Cardiac muscle cell (in vitro differentiated cells and primary cell): ENCODE data around the gene KCTD16. TPM values are rescaled to one million over a fixed set of nuclear protein-coding genes. Genes with fewer than 3 reads are reported as not detected.

Experiments used
- DNase-seq, 2 donors: peaks; one replicate each; pipeline versions ENCODE4 v3.0.0 to v3.0.0-alpha.2; 2010 to 2017; ENCODE audit warnings: low read depth in 1 of 2, low spot score in 1 of 2
- H3K27ac ChIP-seq: fragments of 200-600 bp; sonication (generic); 2 replicates; pipeline ENCODE4 v1.5.1; 2016
- H3K27me3 ChIP-seq: fragments of 200-600 bp; sonication (generic); 2 replicates; pipeline ENCODE4 v1.6.0; 2016; ENCODE audit warnings: control low read depth
- H3K36me3 ChIP-seq: fragments of 200-600 bp; sonication (generic); 2 replicates; pipeline ENCODE4 v1.5.1; 2016; ENCODE audit warnings: control low read depth
- H3K4me1 ChIP-seq: fragments of 200-600 bp; sonication (generic); 2 replicates; pipeline ENCODE4 v1.8.1; 2017; ENCODE audit warnings: low read depth, mild to moderate bottlenecking, mixed run types
- H3K4me3 ChIP-seq: fragments of 200-600 bp; sonication (generic); 2 replicates; pipeline ENCODE4 v1.5.1; 2016; ENCODE audit warnings: mild to moderate bottlenecking
- H3K9me3 ChIP-seq: fragments of 200-600 bp; sonication (generic); 2 replicates; pipeline ENCODE4 v1.5.1; 2017; ENCODE audit warnings: low read depth, mild to moderate bottlenecking, control low read depth
- CTCF ChIP-seq: IDR thresholded peaks from 2 replicates; pipeline ENCODE4 v1.5.1; 2012; ENCODE audit warnings: low read depth, mild to moderate bottlenecking, low read length
- polyA plus RNA-seq: library from polyadenylated mRNA; unstranded; fragments of >200 nt; fragmentation: Nextera tagmentation; extraction: Ambion mirVana; gene quantifications from 2 replicates; pipeline ENCODE4 v1.2.1, GENCODE V29; 2016
- total RNA-seq: library from RNA; depleted of rRNA; stranded (reverse); fragments of >200 nt; gene quantifications from 2 replicates; pipeline ENCODE4 v1.2.3, GENCODE V29; 2016

The KCTD16 gene
- total and polyA plus RNA-seq, 2 experiments from 2014 or later: 0.13 to 0.66 TPM

DNA sequence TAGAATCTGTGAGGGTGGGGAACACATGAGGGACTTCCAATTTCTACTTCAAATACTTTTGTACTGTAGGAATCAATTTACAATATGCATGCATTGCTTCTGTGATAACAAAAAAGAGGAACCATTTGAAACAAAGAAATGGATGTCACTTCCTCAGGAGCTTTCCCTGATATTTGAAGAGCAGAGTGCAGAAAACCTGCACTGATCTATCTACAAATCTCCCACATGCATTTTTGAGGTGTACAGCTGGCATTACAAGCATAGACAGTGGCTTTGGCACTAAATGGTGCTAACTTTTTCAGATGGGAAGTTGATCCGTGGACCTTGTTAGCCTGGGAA lies 27.9 kb upstream of the KCTD16 start:
- no peaks in the 10 kb centered on the region for H3K9me3 ChIP-seq
- no peak for TF ChIP-seq CTCF
- DNase-seq: no peak
- H3K36me3 ChIP-seq: no peaks in the 10 kb centered on the region
- H3K4me3 ChIP-seq: no peak overlapping the region
- no peak overlapping the region for H3K27ac ChIP-seq
- no peaks in the 10 kb centered on the region for H3K4me1 ChIP-seq
- H3K27me3 ChIP-seq: no peaks in the 10 kb centered on the region

GRCh38 chr5:144143625-144144024 lies 27.0 kb upstream of the KCTD16 start:
- Histone ChIP-seq H3K4me3 (no peak overlapping the region), H3K9me3 (no peaks in the 10 kb centered on the region), H3K27me3 (no peaks in the 10 kb centered on the region), H3K36me3 (no peaks in the 10 kb centered on the region), H3K4me1 (no peaks in the 10 kb centered on the region), H3K27ac (no peak overlapping the region)
- no peak for DNase-seq
- TF ChIP-seq CTCF: no peak

- DNase-seq: peak in 1 of 2 donors; percentile 32
- Histone ChIP-seq H3K27ac (no peak overlapping the region), H3K36me3 (no peaks in the 10 kb centered on the region), H3K9me3 (no peaks in the 10 kb centered on the region), H3K4me3 (no peak overlapping the region), H3K27me3 (no peaks in the 10 kb centered on the region), H3K4me1 (no peaks in the 10 kb centered on the region)
- TF ChIP-seq CTCF: no peak
These were observed 25.5 kb upstream of the KCTD16 start for GRCh38 chr5:144144956-144145751.

DNA sequence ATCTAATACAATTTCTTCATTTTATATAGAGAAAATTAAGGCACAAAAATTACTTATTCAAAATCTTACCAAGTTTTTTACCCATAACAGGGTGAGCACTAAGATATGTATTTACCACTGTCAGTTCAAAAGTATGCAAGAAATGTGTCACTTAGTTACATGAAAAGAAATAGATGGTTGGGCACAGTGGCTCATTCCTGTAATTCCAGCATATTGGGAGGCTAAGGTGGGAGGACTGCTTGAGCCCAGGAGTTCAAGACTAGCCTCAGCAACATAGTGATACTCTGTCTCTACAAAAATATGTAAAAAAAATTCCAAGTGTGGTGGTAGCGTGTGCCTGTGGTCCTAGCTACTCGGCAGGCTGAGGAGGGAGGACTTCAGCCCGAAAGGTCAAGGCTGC lies 19.6 kb upstream of the KCTD16 start:
- no peak overlapping the region for H3K4me3 ChIP-seq
- H3K4me1 ChIP-seq: no peaks in the 10 kb centered on the region
- H3K27ac ChIP-seq: no peak overlapping the region
- no peaks in the 10 kb centered on the region for H3K27me3 ChIP-seq
- no peak for TF ChIP-seq CTCF
- no peak for DNase-seq
- no peaks in the 10 kb centered on the region for H3K36me3 ChIP-seq
- no peaks in the 10 kb centered on the region for H3K9me3 ChIP-seq

DNA sequence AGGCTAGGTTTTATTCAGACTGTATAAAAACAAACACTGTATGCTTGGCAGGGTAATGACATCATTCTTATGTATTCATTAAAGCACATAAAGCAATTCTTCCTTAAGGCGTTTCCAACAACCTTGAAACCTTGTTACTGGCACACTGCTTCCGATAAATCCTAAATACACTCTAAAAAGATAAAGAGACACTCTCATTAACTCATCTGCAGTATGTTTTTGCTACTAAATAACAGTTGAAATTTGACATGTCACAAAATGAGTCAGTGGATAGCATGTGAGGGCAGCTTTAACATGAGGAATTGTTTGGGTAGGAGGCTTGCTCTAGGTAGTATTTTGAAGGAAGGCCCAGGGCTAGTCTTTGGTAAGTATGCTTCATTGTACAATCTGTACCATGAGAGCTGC lies 13.9 kb upstream of the KCTD16 start:
- no peak for DNase-seq
- Histone ChIP-seq H3K9me3 (no peaks in the 10 kb centered on the region), H3K27me3 (no peaks in the 10 kb centered on the region), H3K4me3 (no peak overlapping the region), H3K4me1 (no peaks in the 10 kb centered on the region), H3K27ac (no peak overlapping the region), H3K36me3 (peaks cover 25% of the 10 kb centered on the region)
- TF ChIP-seq CTCF: no peak
